K562 (cell line): ENCODE measurements around the gene AWAT1. TPM values are rescaled to one million over a fixed set of nuclear protein-coding genes. Genes with fewer than 3 reads are reported as not detected.
A peak's percentile ranks its signal among the peaks of the same experiment; 100 is the strongest.

Experiments used
- ATF7 ChIP-seq: fragments of 450-650 bp; IDR thresholded peaks from 2 replicates; pipeline ENCODE4 v1.7.1; 2014; ENCODE audit warnings: mild to moderate bottlenecking, moderate library complexity
- CBFA2T3 ChIP-seq: fragments of 450-650 bp; IDR thresholded peaks from 2 replicates; pipeline ENCODE4 v1.6.1; 2017
- DDX20 ChIP-seq: fragments of 450-650 bp; IDR thresholded peaks from 2 replicates; pipeline ENCODE4 v1.6.1; 2016; ENCODE audit warnings: missing genetic modification characterization, low read depth, mild to moderate bottlenecking, missing compliant biosample characterization, moderate library complexity
- EP300 ChIP-seq: IDR thresholded peaks from 2 replicates; pipeline ENCODE4 v1.6.1; 2012; ENCODE audit warnings: low read length, improper control_type of control experiment
- FOXA1 ChIP-seq: fragments of 450-650 bp; IDR thresholded peaks from 2 replicates; pipeline ENCODE4 v1.6.1; 2016; ENCODE audit warnings: mild to moderate bottlenecking, borderline replicate concordance
- GATA2 ChIP-seq: sonication (generic); formaldehyde crosslinking; IDR thresholded peaks from 2 replicates; pipeline ENCODE4 v1.4.0; 2020; ENCODE audit warnings: mild to moderate bottlenecking, missing genetic modification reagents
- KDM1A ChIP-seq, 2 experiments: fragments of 450-650 bp; IDR thresholded peaks; 2 replicates each; pipeline ENCODE4 v1.6.1; 2016; ENCODE audit warnings: mild to moderate bottlenecking in 2 of 2
- KLF16 ChIP-seq: IDR thresholded peaks from 2 replicates; pipeline ENCODE4 v1.6.1; 2016; ENCODE audit warnings: antibody characterized with exemption
- L3MBTL2 ChIP-seq: fragments of 450-650 bp; IDR thresholded peaks from 2 replicates; pipeline ENCODE4 v1.6.1; 2016; ENCODE audit warnings: mild to moderate bottlenecking, moderate library complexity
- MECOM ChIP-seq: fragments of 250-450 bp; sonication (Bioruptor Pico); IDR thresholded peaks from 2 replicates; pipeline ENCODE4 v1.8.0; 2022; ENCODE audit warnings: inconsistent platforms
- MEIS2 ChIP-seq: fragments of 450-650 bp; IDR thresholded peaks from 2 replicates; pipeline ENCODE4 v1.6.1; 2014; ENCODE audit warnings: mild to moderate bottlenecking; ENCODE audit not compliant: partially characterized antibody
- NCOR1 ChIP-seq: fragments of 450-650 bp; IDR thresholded peaks from 2 replicates; pipeline ENCODE4 v1.6.1; 2016; ENCODE audit warnings: mild to moderate bottlenecking, moderate library complexity
- POLR2AphosphoS5 ChIP-seq: IDR thresholded peaks from 2 replicates; pipeline ENCODE4 v1.6.1; 2011; ENCODE audit warnings: mild to moderate bottlenecking, low read depth, low read length, moderate library complexity; ENCODE audit not compliant: control insufficient read depth, insufficient read depth
- SMARCE1 ChIP-seq: fragments of 450-650 bp; IDR thresholded peaks from 2 replicates; pipeline ENCODE4 v1.7.1; 2016; ENCODE audit warnings: mild to moderate bottlenecking
- SOX6 ChIP-seq: fragments of 450-650 bp; IDR thresholded peaks from 2 replicates; pipeline ENCODE4 v1.6.1; 2014; ENCODE audit warnings: mild to moderate bottlenecking
- TCF3 ChIP-seq: sonication (generic); formaldehyde crosslinking; IDR thresholded peaks from 2 replicates; pipeline ENCODE4 v1.4.0; 2020; ENCODE audit warnings: mild to moderate bottlenecking, missing genetic modification reagents
- ZEB2 ChIP-seq: fragments of 450-650 bp; IDR thresholded peaks from 2 replicates; pipeline ENCODE4 v1.6.1; 2016
- polyA plus RNA-seq, 8 experiments: library from polyadenylated mRNA; depleted of rRNA in 4 of 8; stranded (reverse) in 5 of 8; unstranded in 3 of 8; fragments of >200 nt; fragmentation: Nextera tagmentation in 2 of 8; fragmentation: Illumina TruSeq in 1 of 8; extraction: Ambion mirVana in 2 of 8; extraction: Trizol in 1 of 8; gene quantifications; 2 replicates each; pipeline versions ENCODE4 v1.2.1 to v1.2.3, GENCODE V29; 2011 to 2014; ENCODE audit warnings: inconsistent platforms in 1 of 8, missing spikeins in 1 of 8
- total RNA-seq, 7 experiments: library from RNA; depleted of rRNA in 6 of 7; stranded (reverse); fragments of >200 nt in 6 of 7; fragmentation: Illumina TruSeq in 2 of 7; extraction: Trizol in 2 of 7; gene quantifications; 2 replicates each; pipeline versions ENCODE4 v1.2.1 to v1.2.3, GENCODE V29; 2011 to 2021; ENCODE audit warnings: low replicate concordance in 1 of 7
- TF ChIP-seq, protein P1 (sequence below): sonication (generic); formaldehyde crosslinking; IDR thresholded peaks from 2 replicates; pipeline ENCODE4 v1.8.1; 2023; ENCODE audit warnings: mild to moderate bottlenecking, missing genetic modification reagents
- TF ChIP-seq, protein P2 (sequence below): fragments of 250-450 bp; sonication (Bioruptor Pico); IDR thresholded peaks from 2 replicates; pipeline ENCODE4 v1.5.0; 2022; ENCODE audit warnings: mild to moderate bottlenecking
- TF ChIP-seq, protein P3 (sequence below): sonication (generic); formaldehyde crosslinking; IDR thresholded peaks from 2 replicates; pipeline ENCODE4 v1.8.0; 2023; ENCODE audit warnings: mild to moderate bottlenecking, missing genetic modification reagents

Gene AWAT1
- total and polyA plus RNA-seq, 9 of the 15 experiments (the other 6 are each of a cell fraction or from before 2014, with no cell fraction given) = not detected

DNA sequence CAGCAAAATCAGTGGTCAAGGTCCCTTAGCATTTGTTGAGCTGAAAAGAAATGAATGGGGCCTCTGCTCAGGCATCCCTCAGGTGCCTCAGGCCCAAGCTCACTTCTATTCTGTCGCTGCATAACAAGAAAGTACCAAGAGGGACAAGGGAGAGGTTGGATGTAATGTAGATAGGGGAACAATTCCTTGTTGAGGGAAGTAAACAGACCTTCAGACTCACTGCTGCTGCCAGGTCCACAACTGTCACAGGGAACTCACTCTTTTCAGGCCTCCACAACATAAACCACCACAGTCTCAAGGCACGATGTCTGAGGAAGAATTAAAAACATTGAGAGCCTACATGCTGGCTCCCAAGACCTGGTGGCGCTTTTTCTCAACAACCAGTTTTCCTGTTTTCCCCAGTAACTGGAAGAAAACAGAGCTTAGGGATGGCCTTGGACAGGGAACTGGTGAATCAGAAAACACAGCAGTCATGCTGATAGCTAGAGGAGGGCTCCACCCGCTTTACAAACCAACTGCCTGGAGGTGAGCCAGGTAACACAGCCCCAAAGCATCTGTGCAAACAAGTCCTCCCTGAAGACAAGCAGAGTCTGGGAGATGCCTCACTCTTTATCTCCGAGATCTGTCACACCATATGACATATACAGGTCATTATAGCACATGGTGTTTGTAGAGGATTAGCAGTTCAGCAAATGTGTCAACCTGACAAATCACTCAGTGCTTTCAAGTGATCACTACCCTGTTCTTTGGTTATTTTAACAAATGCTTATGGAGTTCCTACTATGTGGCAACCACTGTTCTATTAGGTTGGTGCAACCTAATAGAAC is 14.3 kb upstream of the AWAT1 start (continued):
- TF ChIP-seq DDX20 = no peak
- peak; percentile 54; the same call in 1 of the 2 replicates for TF ChIP-seq KLF16
- peak; percentile 60; the same call in 1 of the 2 replicates for TF ChIP-seq SOX6
- peak; percentile 87 for TF ChIP-seq CBFA2T3
- TF ChIP-seq FOXA1 = peak; percentile 87
- TF ChIP-seq, protein P1, sequence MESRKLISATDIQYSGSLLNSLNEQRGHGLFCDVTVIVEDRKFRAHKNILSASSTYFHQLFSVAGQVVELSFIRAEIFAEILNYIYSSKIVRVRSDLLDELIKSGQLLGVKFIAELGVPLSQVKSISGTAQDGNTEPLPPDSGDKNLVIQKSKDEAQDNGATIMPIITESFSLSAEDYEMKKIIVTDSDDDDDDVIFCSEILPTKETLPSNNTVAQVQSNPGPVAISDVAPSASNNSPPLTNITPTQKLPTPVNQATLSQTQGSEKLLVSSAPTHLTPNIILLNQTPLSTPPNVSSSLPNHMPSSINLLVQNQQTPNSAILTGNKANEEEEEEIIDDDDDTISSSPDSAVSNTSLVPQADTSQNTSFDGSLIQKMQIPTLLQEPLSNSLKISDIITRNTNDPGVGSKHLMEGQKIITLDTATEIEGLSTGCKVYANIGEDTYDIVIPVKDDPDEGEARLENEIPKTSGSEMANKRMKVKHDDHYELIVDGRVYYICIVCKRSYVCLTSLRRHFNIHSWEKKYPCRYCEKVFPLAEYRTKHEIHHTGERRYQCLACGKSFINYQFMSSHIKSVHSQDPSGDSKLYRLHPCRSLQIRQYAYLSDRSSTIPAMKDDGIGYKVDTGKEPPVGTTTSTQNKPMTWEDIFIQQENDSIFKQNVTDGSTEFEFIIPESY = no peak
- 0 out of 2 replicates have a peak, but pooled peaks have one; percentile 25 for TF ChIP-seq L3MBTL2
- peak; percentile 50; the same call in 1 of the 2 replicates for TF ChIP-seq MECOM
- peak; percentile 93 for TF ChIP-seq MEIS2
- TF ChIP-seq EP300 = peak; percentile 27; the same call in 1 of the 2 replicates
- TF ChIP-seq GATA2 (CRISPR knock-in tag) = peak; percentile 65
- TF ChIP-seq SMARCE1 = peak; percentile 61; the same call in 1 of the 2 replicates
- 0 out of 2 replicates have a peak, but pooled peaks have one; percentile 26 for TF ChIP-seq ATF7
- peak; percentile 76 for TF ChIP-seq TCF3 (CRISPR knock-in tag)
- TF ChIP-seq NCOR1 = peak; percentile 62
- TF ChIP-seq ZEB2 = peak; percentile 91
- TF ChIP-seq, protein P2, sequence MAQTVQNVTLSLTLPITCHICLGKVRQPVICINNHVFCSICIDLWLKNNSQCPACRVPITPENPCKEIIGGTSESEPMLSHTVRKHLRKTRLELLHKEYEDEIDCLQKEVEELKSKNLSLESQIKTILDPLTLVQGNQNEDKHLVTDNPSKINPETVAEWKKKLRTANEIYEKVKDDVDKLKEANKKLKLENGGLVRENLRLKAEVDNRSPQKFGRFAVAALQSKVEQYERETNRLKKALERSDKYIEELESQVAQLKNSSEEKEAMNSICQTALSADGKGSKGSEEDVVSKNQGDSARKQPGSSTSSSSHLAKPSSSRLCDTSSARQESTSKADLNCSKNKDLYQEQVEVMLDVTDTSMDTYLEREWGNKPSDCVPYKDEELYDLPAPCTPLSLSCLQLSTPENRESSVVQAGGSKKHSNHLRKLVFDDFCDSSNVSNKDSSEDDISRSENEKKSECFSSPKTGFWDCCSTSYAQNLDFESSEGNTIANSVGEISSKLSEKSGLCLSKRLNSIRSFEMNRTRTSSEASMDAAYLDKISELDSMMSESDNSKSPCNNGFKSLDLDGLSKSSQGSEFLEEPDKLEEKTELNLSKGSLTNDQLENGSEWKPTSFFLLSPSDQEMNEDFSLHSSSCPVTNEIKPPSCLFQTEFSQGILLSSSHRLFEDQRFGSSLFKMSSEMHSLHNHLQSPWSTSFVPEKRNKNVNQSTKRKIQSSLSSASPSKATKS (CRISPR knock-in tag) = no peak
- TF ChIP-seq POLR2AphosphoS5 = peak; percentile 42; the same call in 1 of the 2 replicates
- peak; percentile 61 to 64 for TF ChIP-seq KDM1A (IDR thresholded peaks at IDR 0.05)
- TF ChIP-seq, protein P3, sequence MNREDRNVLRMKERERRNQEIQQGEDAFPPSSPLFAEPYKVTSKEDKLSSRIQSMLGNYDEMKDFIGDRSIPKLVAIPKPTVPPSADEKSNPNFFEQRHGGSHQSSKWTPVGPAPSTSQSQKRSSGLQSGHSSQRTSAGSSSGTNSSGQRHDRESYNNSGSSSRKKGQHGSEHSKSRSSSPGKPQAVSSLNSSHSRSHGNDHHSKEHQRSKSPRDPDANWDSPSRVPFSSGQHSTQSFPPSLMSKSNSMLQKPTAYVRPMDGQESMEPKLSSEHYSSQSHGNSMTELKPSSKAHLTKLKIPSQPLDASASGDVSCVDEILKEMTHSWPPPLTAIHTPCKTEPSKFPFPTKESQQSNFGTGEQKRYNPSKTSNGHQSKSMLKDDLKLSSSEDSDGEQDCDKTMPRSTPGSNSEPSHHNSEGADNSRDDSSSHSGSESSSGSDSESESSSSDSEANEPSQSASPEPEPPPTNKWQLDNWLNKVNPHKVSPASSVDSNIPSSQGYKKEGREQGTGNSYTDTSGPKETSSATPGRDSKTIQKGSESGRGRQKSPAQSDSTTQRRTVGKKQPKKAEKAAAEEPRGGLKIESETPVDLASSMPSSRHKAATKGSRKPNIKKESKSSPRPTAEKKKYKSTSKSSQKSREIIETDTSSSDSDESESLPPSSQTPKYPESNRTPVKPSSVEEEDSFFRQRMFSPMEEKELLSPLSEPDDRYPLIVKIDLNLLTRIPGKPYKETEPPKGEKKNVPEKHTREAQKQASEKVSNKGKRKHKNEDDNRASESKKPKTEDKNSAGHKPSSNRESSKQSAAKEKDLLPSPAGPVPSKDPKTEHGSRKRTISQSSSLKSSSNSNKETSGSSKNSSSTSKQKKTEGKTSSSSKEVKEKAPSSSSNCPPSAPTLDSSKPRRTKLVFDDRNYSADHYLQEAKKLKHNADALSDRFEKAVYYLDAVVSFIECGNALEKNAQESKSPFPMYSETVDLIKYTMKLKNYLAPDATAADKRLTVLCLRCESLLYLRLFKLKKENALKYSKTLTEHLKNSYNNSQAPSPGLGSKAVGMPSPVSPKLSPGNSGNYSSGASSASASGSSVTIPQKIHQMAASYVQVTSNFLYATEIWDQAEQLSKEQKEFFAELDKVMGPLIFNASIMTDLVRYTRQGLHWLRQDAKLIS = no peak
